GM19372 (cell line): ENCODE data around the gene CDK14.
"Not testable (repeated sequence)": the region's sequence is repeated elsewhere in the genome, so short reads cannot be mapped to it uniquely, and the experiment has no call there.

ENCODE experiments used
- ATAC-seq: cut with Tn5 transposase; IDR thresholded peaks from one replicate; pipeline ENCODE4 v1.9.1; 2021; ENCODE audit warnings: mild to moderate bottlenecking, low read depth, moderate library complexity; ENCODE audit not compliant: unreplicated experiment

CDK14 gene

DNA sequence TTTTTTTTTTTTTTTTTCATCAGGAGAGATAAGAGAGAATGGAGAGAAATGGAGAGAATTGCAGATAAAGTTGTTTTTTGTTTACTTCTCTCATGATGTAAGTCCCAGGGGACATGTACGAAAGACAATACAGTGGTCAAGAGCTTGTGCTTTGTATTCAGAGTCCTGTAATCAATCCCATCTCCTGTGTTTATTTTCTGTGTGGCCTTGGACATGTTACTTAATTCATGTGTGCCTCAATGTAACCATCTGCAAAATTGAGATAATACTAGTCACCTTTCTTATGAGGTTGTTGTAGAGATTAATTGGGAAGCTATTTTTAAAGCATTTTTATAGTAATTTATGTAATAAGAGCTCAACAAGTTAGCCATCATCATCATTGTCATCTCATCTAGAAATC lies 117.5 kb downstream of the CDK14 start:
- no peak for ATAC-seq

DNA sequence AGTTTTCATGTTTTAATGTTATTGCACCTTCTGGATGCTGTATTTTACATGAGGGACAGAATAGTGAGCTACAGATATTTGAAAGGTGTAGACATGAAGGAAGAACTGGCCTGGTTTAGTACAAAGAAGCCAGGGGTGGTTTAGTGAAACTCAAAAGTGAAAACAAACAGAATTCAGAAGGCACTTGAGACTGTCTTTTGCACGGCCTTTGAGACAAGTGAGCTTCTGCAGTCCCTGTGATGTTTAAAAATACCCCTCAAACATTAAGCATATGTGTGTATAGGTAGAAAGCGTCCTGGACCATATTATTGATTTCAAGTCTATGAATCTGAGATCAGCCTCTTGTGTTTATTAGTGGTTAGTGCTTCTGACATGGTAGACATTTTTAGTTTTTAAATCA lies 118.9 kb downstream of the CDK14 start:
- ATAC-seq = no peak

DNA sequence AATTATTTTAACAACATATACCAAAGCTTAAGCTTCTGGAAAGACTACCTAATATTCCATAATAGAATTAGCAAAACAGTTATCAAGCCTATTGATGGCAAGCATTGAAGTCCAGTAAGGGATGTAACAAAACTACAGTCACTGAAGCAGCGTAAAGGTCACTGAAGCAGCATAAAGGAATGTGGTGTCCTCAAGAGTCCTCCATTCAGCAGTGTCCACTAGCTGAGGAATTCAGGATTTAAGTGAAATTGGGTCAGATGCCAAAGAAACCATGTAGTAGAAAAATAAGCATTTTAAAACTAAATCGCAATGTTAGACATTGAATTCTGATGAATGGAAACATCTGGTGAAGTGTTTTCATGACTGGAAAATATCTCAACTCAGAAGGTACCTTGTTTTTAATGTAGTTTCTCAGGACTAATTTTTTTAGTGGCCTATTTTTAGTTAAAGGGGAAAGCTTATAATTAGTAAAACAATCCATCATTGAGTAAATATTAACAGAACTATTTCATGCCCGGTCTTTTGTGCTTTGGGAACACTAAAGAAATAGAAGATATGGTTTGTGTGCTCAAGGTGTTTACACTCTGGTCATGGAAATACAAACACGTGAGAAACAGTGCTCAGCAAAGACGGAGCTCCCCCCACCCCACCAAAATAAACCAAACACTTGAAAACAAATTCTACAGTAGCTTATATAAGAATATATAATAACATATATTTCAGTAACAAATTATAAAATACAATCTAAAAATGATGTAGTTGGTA lies 121.4 kb downstream of the CDK14 start:
- no peak for ATAC-seq

DNA sequence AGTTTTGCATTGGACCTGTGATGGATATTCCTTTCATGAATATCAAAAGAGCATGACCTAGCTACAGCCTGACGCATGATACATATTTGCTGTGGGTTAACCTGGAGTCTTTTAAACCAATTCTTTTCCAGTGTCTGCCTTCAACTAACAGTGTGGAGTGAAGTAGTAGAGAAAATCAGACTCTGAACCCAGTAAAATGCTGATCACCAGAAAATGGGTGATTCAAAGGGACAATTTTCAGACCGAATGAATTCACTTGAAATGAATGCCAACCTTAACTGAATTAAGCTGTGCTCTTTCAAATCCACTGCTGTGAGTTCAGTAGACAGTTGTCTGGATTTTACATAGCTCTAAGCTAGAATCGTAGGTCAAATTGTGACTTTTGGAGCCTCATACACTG lies 123.0 kb downstream of the CDK14 start:
- no peak for ATAC-seq

DNA sequence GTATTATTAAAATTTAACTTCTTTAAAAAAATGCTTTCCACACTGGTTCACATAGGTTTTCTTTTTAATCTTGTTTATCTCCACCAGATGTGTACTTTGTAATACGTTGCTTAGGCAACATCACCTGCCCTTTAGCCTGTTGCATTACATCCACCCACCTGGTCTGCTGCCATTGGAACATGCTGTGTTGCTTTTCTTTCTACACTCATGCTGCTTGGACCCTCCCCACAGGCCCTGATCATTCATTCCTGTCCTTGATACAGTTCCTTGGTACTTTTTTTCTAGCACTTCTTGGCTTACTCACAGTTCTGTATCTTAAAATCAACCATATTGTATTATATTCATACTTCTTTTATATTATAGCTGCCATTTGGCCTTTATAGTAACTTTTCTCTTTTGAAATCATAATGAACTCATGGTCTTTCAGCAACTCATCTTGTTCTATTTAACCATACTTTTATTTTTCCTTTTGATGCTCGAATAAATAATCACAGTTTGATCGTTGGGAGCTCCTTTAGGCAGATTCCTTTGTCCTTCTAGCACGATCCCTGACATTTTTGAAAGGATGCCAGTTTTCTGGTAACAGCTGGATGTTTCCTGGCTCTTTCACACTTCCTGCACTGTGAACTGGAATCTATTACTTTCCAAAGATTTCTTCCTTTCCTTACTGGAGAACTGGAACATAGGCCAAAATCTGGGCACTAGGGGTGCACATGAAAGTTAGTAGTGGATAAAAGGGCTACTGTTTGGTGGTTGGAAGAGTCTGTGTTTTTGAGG lies 125.1 kb downstream of the CDK14 start:
- ATAC-seq = no peak

DNA sequence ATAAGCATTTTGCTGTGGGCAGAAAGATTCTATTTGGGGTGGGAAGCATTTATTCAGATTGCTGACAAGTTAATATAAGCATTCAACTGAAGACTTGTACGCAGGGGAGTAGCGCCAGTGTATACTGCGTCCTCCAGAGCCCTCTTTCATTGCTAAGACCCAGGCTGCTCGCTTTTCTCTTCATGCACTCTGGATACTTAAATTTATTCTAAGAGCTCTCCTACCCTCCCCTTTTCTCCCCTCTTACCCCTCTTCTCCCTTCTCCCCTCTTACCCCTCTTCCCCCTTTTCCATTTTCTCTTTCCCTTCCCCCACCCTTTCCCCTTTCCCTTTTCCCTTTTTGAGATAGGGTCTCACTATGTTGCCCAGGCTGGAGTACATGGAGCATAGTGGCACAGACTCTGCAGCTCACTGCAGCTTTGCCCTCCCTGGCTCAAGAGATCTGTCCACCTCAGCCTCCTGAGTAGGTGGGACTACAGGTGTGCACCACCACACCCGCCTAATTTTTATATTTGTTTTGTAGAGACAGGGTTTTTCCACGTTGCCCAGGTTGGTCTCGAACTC lies 125.8 kb downstream of the CDK14 start:
- ATAC-seq = no peak

DNA sequence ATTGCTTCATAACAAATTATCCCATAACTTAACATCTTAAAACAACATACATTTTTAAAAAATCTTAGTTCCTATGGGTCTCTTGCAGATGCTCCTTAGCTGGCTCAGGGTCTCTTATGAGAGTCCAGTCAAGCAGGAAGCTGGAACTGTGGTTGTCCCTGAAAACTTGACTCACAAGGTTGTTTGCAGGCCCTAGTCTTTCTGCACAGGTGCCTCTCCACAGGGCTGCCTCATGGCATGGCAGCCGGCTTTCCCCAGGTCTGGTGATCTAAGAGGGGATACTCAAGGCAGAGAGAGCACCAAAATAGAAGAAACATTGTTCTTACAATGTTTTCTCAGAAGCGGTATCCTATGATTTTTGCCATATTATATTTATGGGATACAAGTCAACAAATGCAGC lies 127.1 kb downstream of the CDK14 start:
- ATAC-seq = no peak

DNA sequence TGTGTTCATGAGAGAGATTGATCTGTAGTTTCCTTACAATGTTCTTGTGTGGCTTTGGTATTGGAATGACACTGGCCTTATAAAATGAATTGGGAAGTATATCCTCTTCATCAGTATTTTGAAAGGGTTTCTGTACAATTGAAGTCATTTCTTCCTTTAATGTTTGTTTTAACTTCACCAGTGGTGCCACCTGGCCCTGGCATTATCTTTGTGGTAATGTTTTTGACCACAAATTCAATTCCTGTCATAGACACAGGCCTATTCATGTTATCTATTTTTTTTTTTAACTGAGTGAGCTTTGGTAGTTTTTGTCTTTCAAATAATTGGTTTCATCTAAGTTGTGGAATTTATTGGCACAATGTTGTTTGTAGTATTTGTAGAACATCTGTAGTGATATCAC lies 127.7 kb downstream of the CDK14 start:
- no peak for ATAC-seq

DNA sequence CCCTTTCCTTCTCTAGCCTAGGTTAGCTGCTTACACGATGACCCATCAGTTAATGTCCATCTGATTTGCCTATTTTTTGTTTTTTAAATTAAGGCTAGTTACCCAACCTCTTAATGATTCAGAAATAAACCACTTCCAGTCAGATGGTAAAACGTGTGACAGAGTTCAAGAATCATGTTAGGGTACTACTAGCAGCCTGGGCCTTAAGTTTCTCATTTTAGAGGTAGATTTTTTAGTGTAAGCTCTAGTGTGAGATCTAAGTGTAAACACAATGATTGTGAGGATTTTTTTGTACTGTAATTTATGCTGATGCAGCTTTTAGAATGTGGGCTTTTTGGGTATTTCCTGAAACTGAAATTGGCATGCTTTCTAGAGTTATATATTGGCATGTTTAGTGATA lies 130.0 kb downstream of the CDK14 start:
- no peak for ATAC-seq

DNA sequence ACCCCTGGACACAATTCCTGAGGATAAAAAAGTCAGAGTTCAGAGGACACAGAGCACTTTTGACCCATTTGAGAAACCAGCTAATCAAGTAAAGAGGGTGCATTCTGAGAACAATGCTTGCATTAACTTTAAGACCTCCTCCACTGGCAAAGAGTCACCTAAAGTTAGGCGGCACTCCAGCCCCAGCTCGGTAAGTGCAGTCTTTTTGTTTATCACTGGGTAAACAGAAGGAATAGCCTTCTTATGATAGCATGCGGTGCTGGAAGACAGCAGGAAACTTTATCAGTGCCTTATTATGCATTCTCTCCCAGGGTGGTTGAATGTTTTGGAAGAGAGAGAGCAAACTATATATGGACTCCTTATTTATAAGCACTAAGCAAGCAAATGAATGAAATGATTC lies 130.5 kb downstream of the CDK14 start:
- ATAC-seq = no peak

DNA sequence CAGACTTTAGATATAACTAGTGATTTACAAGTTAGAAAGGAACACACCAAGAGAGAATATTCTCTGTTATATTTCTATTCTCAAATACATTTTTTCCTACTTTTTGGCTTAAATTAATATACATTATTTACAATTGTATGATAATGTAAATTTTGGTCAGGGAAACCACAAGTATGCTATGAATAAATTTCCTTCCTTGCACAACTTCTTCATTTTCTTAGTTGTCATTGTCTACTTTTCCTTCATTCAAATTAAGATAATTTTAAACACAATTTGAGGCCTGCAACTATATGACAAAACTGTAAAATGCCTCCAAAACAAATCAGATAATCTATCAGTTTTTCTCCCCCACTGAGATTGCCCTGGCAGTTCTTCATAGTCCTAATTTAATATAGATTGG lies 131.3 kb downstream of the CDK14 start:
- no peak for ATAC-seq

DNA sequence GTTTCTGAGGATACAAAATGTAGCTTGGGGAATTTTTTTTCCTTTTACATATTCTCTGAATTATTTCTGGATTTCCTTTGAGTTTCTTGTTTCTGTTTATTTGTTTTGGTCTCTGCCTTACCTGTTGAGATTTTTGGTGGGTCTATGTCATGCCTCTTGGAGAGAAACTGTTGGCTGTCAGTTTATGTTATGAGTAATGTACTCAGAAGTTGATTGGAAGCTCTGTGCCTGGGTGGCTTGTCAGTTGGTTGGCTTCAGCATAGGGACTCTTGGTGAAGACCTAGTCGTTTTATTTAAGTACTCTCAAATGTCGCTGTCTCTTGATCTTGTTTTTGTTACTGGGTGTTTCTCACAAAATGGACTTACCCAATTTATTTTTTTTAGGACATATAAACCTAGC lies 132.4 kb downstream of the CDK14 start:
- peak; percentile 86 for ATAC-seq

DNA sequence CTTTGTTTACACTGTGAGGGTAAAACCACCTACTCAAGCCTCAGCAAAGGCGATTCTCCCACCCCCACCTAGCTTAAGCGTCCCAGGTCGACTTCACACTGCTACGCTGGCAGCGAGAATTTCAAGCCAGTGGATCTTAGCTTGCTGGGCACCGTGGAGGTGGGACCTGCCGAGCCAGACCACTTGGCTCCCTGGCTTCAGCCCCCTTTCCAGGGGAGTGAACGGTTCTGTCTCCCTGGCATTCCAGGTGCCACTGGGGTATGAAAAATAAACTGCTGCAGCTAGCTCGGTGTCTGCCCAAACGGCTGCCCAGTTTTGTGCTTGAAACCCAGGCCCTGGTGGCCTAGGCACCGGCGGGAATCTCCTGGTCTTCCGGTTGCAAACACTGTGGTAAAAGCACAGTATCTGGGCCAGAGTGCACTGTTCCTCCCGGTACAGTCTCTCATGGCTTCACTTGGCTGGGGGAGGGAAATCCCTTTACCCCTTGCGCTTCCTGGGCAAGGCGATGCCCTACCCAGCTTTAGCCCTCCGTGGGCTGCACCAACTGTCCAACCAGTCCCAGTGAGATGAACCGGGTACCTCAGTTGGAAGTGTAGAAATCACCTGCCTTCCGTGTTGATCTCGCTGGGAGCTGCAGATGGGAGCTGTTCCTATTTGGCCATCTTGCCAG lies 139.6 kb downstream of the CDK14 start:
- not testable (repeated sequence) for ATAC-seq

DNA sequence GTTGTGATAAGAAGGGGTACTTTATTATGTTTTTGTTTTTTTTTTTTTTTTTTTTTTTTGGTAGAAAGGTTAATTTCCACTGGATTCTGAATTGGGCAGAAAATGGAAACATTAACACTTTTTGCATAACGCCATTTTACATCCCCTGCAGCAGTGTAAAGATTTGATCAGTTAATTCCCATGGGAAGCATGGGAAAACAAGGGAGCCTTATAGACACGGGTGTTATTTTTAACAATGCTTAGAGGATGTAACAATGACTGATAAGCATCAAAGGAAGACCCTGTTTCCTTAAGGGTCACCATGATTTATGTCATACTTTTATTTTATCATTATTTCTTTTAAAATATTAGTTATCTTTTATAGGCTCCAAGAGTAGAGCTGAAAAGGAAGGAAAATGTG lies 140.2 kb downstream of the CDK14 start:
- no peak for ATAC-seq

DNA sequence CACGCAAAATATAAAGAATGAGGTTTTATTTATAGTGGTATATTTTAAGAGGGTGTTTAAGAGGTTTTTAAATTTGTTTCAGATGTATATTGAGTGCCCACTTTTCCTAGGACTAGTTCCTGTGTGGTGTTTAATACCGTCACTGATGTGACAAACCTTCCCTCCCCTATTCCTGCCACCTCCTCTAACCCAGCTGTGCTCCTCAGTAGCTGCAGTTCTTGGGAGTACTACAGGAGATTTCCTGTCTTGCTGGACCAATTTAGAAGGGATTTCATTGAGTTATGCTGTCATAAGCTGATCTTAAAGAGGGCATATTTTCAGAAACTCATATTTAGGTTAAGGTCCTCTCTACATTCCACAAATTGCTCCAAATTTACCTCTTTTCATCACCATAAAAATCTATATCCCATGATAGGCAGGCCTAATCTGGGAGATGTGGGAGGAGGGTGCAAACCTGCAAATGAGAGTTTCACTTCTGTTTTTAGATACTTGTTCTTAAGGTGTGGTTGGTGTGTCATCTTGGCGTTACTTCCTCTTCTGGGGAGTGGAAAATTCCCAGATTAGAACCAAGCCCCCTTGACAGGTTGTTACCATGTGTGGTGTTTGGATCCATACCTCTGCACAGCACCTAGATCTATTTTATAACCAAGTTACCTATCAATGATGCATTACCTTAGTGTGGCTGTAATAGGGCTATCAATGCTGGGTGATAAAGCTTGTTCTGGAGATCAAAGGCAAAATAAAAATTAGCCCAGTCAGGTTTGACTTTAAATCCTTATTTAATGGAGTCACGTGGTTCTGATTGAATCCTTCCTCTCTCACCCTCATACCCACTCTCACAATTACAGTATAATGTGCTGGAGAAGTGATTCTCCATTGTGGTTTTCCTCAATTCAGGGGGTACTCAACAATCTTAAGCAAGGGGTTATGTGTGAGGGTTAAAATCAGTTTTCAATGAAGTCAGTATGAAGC lies 141.1 kb downstream of the CDK14 start:
- peak; percentile 78 for ATAC-seq

DNA sequence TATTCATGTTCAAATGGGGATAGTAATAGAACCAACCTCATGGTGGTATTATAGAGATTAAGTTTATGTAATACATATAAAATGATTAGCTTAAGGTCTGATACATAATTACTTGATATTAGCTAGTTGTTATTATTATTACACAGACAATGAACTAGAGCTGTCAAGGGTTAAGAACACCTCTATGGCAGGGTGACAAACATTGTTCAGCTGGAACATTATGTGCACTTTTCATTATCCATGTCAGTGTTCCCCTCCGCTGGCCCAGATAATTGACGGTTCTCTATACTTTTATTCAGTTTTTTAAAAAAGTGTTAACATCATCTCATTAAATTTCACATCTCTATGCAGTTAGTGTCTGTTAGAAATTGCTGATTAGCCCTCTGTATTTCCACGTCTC lies 142.1 kb downstream of the CDK14 start:
- no peak for ATAC-seq

DNA sequence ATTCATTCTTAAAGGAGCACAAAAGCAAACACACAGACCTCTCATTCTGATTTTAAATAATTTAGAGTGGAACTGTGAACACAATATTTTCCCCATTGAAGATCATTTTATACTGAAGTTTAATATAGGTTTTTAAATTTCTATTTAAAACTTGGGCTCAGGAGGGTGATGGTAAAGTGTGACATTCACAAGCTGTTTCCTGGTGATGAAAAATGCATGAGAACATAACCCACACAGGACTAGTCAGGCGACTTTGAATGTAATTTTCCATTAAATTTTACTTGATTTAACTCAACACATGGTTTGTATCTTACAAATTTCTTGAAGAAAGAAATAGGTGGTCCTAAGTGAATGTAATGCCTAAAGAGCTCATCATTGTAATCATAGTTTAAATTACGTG lies 143.6 kb downstream of the CDK14 start:
- no peak for ATAC-seq

DNA sequence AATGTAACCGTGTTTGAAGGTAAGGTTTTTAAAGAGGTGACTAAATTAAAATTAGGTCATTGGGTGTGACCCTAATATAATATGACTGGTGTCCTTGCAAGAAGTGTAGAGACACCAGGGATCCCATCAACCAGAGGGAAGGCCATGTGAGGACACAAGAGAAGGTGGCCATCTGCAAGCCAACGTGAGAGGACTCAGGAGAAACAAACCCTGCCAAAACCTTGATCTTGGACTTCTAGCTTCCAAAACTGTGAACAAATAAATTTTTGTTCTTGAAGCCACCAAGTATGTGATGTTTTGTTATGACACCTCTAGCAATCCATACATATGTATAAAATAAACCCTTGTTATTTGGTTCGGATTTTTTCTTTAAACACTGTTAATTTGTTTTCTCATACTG lies 144.3 kb downstream of the CDK14 start:
- no peak for ATAC-seq

DNA sequence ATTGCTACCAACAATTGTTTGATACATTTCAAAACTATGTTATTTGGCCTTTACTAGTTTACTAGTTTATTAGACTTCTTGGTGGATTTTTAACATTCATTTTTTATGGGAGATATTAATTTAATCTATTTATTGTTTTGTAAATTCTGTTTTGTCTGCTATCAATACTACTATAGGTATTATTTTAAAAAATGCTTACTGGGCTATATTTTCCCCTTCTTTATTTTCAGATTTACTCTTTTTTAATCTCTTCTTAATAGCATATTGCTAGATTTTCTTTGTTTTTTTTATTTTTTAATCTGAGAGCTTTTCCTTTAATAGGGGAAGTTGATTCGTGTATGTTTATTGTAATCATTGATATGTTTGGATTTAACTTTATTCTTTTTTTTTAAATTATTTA lies 147.5 kb downstream of the CDK14 start:
- no peak for ATAC-seq

DNA sequence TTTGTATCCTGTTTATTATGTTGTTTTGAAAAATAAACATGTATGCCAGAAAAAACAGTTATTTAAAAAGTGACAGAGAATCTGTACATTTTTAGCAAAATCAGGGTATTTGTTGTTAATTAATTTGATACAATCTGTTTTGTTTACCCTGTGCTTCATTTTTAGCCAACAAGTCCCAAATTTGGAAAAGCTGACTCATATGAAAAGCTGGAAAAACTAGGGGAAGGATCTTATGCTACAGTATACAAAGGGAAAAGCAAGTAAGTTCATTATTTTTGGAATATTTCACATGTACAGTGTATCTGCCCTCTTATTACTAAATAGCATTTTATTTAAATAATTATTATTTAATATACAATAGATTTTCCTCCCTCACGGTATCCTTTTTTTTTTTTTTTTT lies 151.4 kb downstream of the CDK14 start:
- ATAC-seq = no peak
